Measurements from ENCODE around the gene NUDT8.
"Not testable (repeated sequence)": the region's sequence is repeated elsewhere in the genome, so short reads cannot be mapped to it uniquely, and the experiment has no call there.

The NUDT8 gene

DNA sequence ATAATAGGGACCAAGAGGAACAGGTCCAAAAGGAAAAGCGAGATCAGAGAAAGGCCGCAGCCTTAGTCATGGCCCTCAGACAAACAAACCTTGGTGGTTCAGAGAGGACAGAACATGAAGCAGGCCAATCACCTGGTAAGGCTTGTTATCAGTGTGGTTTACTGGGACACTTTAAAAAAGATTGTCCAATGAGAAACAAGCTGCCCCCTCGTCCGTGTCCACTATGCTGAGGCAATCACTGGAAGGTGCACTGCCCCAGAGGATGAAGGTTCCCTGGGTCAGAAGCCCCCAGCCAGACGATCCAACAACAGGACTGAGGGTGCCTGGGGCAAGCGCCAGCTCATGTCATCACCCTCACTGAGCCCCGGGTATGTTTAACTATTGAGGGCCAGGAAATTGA, 6.8 kb downstream of the NUDT8 start:
- H3K36me3 ChIP-seq (ENCODE audit: insufficient read depth); H3K27ac ChIP-seq; H3K4me2 ChIP-seq; H3K79me2 ChIP-seq (ENCODE audit: insufficient read depth, low read depth); H3K4me3 ChIP-seq (IDR thresholded peaks at IDR 0.05; ENCODE audit: insufficient read depth, low read depth, low read length); H4K20me1 ChIP-seq (ENCODE audit: insufficient read depth); H3K4me1 ChIP-seq (ENCODE audit: low read depth, poor library complexity, severe bottlenecking); H2AFZ ChIP-seq (ENCODE audit: low read depth); H3K9ac ChIP-seq; H3K27me3 ChIP-seq (ENCODE audit: insufficient read depth, low read depth): not testable (repeated sequence)

- H3K4me1 ChIP-seq (ENCODE audit: low read depth, poor library complexity, severe bottlenecking); H4K20me1 ChIP-seq (ENCODE audit: insufficient read depth); H3K4me2 ChIP-seq; H3K4me3 ChIP-seq (IDR thresholded peaks at IDR 0.05; ENCODE audit: insufficient read depth, low read depth, low read length); H3K27me3 ChIP-seq (ENCODE audit: insufficient read depth, low read depth); H3K79me2 ChIP-seq (ENCODE audit: insufficient read depth, low read depth); H3K9ac ChIP-seq; H3K27ac ChIP-seq; H2AFZ ChIP-seq (ENCODE audit: low read depth); H3K36me3 ChIP-seq (ENCODE audit: insufficient read depth): not testable (repeated sequence)
Observed at GRCh38 chr11:67621928-67622327, 7.8 kb downstream of the NUDT8 start.

DNA sequence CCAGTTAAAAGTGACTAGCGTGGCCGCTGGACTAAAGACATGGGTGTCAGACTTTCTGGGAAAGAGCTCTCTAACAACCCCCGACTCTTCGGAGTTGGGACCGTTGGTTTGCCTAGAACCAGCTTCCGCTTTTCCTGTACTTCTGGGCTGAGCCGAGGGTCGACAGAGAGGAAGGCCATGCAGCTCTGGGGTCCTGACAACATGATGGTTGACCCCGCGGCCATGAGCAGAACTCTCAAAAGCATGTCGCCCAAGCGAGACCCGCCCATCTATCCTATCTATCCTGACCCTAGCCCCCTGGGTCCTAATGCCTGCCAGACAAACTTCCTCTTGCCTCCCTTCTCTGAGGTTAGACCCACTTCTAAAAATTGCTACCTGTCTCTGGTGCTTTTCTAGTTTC, 9.1 kb downstream of the NUDT8 start:
- H3K27me3 ChIP-seq (ENCODE audit: insufficient read depth, low read depth); H2AFZ ChIP-seq (ENCODE audit: low read depth); H3K79me2 ChIP-seq (ENCODE audit: insufficient read depth, low read depth); H4K20me1 ChIP-seq (ENCODE audit: insufficient read depth); H3K27ac ChIP-seq; H3K36me3 ChIP-seq (ENCODE audit: insufficient read depth); H3K4me2 ChIP-seq; H3K4me1 ChIP-seq (ENCODE audit: low read depth, poor library complexity, severe bottlenecking); H3K9ac ChIP-seq; H3K4me3 ChIP-seq (IDR thresholded peaks at IDR 0.05; ENCODE audit: insufficient read depth, low read depth, low read length): not testable (repeated sequence)

- H3K4me3 ChIP-seq (IDR thresholded peaks at IDR 0.05; ENCODE audit: insufficient read depth, low read depth, low read length); H3K79me2 ChIP-seq (ENCODE audit: insufficient read depth, low read depth); H3K27ac ChIP-seq; H3K36me3 ChIP-seq (ENCODE audit: insufficient read depth); H3K9ac ChIP-seq; H4K20me1 ChIP-seq (ENCODE audit: insufficient read depth); H3K4me1 ChIP-seq (ENCODE audit: low read depth, poor library complexity, severe bottlenecking); H3K4me2 ChIP-seq; H3K27me3 ChIP-seq (ENCODE audit: insufficient read depth, low read depth); H2AFZ ChIP-seq (ENCODE audit: low read depth): not testable (repeated sequence)
Observed at GRCh38 chr11:67619683-67620618, 9.8 kb downstream of the NUDT8 start.

DNA sequence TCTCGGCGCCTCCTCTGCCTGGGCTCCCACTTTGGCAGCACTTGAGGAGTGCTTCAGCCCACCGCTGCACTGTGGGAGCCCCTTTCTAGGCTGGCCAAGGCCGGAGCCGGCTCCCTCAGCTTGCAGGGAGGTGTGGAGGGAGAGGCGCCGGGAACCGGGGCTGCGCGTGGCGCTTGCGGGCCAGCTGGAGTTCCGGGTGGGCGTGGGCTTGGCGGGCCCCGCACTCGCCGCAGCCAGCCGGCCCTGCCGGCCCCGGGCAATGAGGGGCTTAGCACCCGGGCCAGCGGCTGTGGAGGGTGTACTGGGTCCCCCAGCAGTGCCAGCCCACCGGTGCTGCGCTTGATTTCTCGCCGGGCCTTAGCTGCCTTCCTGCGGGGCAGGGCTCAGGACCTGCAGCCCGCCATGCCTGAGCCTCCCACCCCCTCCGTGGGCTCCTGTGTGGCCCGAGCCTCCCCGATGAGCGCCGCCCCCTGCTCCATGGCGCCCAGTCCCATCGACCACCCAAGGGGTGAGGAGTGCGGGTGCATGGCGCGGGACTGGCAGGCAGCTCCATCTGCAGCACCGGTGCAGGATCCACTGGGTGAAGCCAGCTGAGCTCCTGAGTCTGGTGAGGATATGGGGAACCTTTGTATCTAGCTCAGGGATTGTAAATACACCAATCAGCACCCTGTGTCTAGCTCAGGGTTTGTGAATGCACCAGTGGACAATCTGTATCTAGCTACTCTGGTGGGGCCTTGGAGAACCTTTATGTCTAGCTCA, 10.7 kb downstream of the NUDT8 start:
- not testable (repeated sequence) for H3K27me3 ChIP-seq (ENCODE audit: insufficient read depth, low read depth); H3K36me3 ChIP-seq (ENCODE audit: insufficient read depth); H3K4me3 ChIP-seq (IDR thresholded peaks at IDR 0.05; ENCODE audit: insufficient read depth, low read depth, low read length); H4K20me1 ChIP-seq (ENCODE audit: insufficient read depth); H3K4me2 ChIP-seq; H3K27ac ChIP-seq; H3K9ac ChIP-seq; H2AFZ ChIP-seq (ENCODE audit: low read depth); H3K79me2 ChIP-seq (ENCODE audit: insufficient read depth, low read depth)
- H3K4me1 ChIP-seq (ENCODE audit: low read depth, poor library complexity, severe bottlenecking): peaks cover 11% of the 10 kb centered on the region

DNA sequence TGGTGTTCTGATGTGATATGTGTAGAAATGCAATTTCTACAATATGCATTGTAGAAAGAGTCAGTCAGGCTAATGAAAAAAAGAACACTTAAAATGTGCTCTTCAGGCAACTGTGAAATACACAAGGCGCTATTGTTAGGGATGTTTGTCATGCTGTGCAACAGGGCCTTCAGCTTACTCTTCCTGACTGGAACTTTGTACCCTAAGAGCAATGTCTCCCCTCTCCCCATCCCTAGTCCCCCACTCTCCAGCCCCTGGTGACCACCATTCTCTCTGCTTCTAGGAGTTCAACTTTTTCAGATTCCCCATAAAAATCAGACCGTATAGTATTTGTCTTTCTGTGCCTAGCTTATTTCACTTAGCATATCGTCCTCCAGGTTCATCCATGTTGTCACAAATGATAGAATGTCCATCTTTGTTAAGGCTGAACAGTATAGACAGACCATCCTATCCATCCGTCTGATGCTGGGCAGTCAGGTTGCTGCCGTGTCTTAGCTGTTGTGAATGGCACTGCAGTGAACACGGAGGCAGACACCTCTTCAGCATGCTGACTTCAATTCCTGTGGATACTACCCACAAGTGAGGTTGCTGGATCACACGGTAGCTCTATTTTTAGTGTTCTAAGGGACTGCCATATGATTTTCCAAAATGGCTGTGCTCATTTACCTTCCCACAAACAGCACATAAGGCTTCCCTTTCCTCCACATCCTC, 12.3 kb downstream of the NUDT8 start:
- H3K4me1 ChIP-seq (ENCODE audit: low read depth, poor library complexity, severe bottlenecking): peaks cover 23% of the 10 kb centered on the region
- no peak overlapping the region for H2AFZ ChIP-seq (ENCODE audit: low read depth)
- H3K9ac ChIP-seq: no peak overlapping the region
- no peak overlapping the region for H3K27ac ChIP-seq
- no peak for TF ChIP-seq CTCF (conservative IDR thresholded peaks at IDR 0.05; ENCODE audit: low read depth, low read length)
- H3K27me3 ChIP-seq (ENCODE audit: insufficient read depth, low read depth): no peaks in the 10 kb centered on the region
- H3K4me2 ChIP-seq: no peak overlapping the region
- no peak overlapping the region for H3K4me3 ChIP-seq (IDR thresholded peaks at IDR 0.05; ENCODE audit: insufficient read depth, low read depth, low read length)
- no peaks in the 10 kb centered on the region for H4K20me1 ChIP-seq (ENCODE audit: insufficient read depth)
- no peaks in the 10 kb centered on the region for H3K36me3 ChIP-seq (ENCODE audit: insufficient read depth)
- no peaks in the 10 kb centered on the region for H3K79me2 ChIP-seq (ENCODE audit: insufficient read depth, low read depth)
